Subcutaneous adipose tissue (tissue), 4 donors: ENCODE measurements around the gene C1orf122. TPM values are rescaled to one million over a fixed set of nuclear protein-coding genes. Genes with fewer than 3 reads are reported as not detected.

ENCODE experiments used
- total RNA-seq, 4 donors: library from RNA; depleted of rRNA; stranded (reverse); fragments of >200 nt; gene quantifications; one replicate each; pipeline ENCODE4 v1.1.0, GENCODE V29; 2016
- TF ChIP-seq, protein P1 (sequence below): fragments of 450-650 bp; IDR thresholded peaks from one replicate; pipeline ENCODE4 v1.5.1; 2016; ENCODE audit warnings: low read depth, mild to moderate bottlenecking, control low read depth, antibody characterized with exemption, moderate library complexity

C1orf122 gene
- total RNA-seq, 4 donors from 2014 or later, result 41.9 to 74.2 (median 57.9) TPM

DNA sequence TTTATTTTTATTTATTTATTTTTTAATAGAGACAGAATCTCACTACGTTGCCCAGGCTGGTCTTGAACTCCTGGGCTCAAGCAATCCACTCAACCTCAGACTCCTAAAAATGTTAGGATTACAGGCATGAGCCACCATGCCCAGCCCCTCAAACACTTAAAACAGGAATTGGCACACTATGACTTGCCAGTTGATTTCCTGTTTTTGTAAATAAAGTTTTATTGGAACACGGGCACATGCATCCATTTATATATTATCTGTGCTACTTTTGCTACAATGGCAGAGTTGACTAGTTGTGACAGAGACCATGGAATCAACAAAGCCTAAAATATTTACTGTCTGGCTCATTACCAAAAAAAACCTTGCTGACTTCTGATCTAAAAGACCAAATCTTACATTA is 16.4 kb downstream of the C1orf122 start:
- TF ChIP-seq, protein P1, sequence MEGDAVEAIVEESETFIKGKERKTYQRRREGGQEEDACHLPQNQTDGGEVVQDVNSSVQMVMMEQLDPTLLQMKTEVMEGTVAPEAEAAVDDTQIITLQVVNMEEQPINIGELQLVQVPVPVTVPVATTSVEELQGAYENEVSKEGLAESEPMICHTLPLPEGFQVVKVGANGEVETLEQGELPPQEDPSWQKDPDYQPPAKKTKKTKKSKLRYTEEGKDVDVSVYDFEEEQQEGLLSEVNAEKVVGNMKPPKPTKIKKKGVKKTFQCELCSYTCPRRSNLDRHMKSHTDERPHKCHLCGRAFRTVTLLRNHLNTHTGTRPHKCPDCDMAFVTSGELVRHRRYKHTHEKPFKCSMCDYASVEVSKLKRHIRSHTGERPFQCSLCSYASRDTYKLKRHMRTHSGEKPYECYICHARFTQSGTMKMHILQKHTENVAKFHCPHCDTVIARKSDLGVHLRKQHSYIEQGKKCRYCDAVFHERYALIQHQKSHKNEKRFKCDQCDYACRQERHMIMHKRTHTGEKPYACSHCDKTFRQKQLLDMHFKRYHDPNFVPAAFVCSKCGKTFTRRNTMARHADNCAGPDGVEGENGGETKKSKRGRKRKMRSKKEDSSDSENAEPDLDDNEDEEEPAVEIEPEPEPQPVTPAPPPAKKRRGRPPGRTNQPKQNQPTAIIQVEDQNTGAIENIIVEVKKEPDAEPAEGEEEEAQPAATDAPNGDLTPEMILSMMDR, result no peak

- TF ChIP-seq, protein P1, result no peak
Observed at GRCh38 chr1:37825506-37825905, 17.9 kb downstream of the C1orf122 start.

- TF ChIP-seq, protein P1, result no peak
Observed at GRCh38 chr1:37828410-37829074, 21.0 kb downstream of the C1orf122 start.

GRCh38 chr1:37831109-37831508 is 23.5 kb downstream of the C1orf122 start:
- TF ChIP-seq, protein P1, result no peak

DNA sequence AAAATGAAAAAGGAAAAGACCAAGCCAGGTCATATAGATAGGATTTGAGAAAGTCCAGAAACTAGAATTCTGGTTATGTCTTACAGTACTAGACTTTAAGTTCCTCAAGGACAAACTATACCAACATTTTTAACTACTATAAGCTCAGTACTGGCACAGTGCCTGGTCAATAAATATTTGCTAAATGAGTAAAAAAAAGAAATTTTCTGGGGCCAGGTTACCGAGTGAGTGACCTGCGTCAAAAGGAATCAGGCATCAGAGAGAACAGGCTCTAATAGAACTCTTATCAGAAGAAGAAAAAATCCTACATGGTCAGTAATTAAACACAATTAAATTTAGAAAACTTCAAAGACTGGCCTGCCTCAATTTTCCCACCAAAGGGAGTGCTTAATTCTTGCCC is 24.2 kb downstream of the C1orf122 start:
- TF ChIP-seq, protein P1, result no peak

GRCh38 chr1:37836788-37837187 is 29.2 kb downstream of the C1orf122 start:
- TF ChIP-seq, protein P1, result no peak

DNA sequence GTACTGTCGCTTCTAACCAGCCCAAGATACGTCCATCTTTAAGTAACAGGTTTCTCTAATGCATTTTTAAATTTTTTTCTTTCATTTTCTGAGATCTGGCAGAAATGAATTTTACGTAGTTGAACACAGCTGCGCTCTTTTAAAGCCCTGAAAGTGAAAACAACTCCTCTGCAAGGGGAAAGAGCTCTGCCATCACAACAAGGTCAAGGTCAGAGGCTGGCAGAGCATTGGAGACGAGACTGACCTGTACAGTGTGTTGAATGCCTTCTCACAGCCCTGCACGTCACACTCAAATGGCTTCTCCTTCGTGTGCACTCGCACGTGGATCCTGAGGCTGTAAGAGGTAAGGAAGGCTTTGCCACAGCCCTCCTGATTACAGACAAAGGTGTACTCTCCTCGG is 32.1 kb downstream of the C1orf122 start:
- TF ChIP-seq, protein P1, result no peak
